GM21367 (cell line): ENCODE measurements around the gene DDN.

Experiments
- ATAC-seq: cut with Tn5 transposase; IDR thresholded peaks from one replicate; pipeline ENCODE4 v1.9.1; 2021; ENCODE audit not compliant: unreplicated experiment

Gene DDN

GRCh38 chr12:48999371-49000131 is at the start of gene DDN:
Gene DDN, minus strand, starts transcription at chr12:48999375. Its CDS starts 88 bp downstream, at chr12:48999287.
- ATAC-seq = peak; percentile 30

DNA sequence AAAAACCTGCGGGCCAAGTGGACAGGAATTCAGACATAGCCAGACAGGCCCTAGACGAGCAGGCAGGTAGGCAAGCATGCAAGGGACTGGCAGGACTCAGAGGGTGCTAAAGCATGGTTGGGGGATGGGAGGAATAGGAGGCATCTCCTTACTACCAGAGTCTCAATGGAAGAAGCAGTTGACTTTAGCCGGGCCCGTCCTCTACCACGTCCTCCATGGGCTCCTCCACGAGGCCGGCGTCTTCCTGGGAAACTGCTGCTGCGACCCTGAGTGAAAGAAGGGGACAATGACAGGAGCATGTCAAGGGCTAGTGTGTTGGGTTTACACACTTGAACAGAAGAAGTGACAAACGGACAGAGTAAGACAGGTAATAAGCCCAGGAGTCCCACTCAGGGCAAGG is 49.8 kb upstream of the DDN start:
- ATAC-seq = no peak

DNA sequence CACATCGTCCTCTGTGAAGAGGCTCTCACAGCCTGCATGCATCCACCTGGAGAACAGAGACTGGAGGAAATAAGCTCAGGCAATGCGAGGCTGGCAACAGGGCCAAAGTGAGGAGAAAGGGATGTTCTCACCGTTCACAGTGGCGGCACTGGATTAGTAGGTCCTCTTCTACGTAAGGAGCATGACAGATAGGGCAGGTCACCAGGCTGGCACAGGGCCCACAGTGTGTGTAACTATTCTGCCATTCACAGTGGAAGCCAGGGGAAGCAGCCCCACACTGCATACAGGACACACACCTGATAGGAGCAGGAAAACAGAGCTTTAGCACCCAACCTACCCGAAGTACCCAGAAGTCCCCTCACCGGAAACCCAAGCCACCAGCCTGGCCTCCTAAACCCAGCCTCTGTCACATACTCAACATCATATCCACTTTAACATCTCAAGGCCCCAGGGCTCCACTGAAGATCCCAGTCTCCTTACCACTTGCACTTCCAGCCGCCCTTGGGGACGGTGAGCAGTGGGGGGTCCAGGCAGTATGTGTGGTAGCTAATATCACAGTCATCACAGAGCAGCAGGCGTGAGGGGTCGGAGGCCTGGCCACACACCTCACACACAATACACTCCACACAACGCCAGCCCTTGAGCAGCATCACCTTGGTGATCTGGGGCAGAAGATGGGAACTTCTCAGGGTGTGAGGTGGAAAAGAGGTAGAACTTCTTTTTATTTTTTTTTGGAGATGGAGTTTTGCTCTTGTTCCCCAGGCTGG is 47.1 kb upstream of the DDN start:
- ATAC-seq = no peak

DNA sequence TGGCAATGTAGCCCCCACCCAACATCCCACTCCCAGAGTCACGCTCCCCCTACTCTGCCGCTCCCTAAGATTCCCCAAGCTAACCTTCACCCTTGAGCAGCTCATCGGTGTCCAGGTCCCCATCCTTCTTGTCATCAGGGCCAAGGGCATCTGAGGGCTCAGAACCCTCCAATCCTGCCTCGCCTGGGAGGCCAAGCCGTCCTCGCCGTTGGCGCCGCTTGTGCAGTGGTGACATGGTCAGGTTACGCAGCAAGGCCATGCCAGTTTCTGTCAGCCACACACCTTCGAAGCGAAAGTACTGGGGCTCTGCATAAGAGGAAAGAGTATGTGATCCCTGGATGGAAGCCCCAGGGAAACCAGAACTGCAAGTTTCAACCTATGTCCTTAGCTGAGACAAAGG is 45.5 kb upstream of the DDN start:
- no peak for ATAC-seq

DNA sequence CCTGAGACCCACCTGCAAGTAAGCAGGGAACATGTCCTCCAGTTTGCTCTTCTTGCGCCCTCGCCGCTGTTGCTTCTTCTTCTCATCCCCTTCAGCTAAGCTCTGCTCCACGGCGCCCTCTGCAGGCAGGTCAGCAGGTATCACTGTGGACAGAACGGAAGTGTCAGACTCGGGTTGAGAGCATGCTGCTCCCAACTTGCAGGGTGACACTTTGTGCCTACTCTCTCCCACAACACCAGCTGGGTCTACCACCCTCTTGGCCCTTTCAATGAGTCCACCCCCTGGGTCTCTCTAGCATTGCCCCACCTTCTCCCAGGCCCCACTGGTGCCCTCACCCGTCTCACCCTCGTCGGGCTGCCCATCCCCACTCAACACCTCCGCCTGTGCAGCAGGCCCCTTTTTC is 44.7 kb upstream of the DDN start:
- no peak for ATAC-seq

- ATAC-seq = no peak
Measured at GRCh38 chr12:49043241-49043640, 44.1 kb upstream of the DDN start.

GRCh38 chr12:49041881-49042484 is 42.8 kb upstream of the DDN start:
- ATAC-seq = no peak

DNA sequence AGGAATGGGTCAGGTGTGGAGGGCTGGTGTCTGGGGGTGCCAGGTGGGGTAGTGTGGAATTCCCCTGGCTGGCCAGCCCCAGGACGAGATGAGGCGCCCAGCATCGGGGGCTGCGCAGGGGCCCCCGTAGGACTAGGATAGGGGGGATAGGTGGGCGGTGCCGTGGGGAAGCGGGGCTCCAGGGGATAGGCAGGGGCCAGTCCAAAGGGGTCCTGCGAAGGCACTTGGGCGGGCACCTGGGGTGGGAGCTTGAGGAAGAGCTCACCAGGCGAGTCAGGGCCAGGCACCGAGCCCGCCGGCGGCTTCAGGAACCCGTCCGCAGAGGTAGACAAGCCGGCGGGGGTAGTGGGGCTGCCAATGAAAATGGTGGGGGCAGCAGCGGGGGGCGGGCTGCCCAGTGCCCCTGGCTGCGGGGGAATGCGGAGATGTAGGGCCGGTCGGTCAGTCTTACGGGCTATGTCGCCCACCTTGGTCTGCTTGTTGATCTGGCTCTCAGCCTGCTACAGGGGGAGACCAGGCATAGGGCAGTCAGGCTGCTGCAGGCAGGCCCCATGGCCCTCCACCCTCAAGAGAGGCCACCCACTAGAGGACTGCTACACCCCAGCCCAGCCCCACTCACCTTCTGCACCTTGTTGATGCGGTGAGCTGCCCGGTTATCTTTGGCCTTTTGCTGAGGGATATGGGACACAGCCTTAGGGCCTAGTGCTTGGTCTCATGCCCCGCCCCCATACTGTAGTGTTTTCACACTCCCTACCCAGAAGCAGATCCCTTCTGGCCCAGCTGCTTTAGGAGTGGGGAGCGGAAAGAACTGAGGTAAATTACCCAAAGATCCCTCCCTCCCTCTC is 42.1 kb upstream of the DDN start:
- ATAC-seq = no peak

GRCh38 chr12:49040364-49040855 is 41.2 kb upstream of the DDN start:
- no peak for ATAC-seq

DNA sequence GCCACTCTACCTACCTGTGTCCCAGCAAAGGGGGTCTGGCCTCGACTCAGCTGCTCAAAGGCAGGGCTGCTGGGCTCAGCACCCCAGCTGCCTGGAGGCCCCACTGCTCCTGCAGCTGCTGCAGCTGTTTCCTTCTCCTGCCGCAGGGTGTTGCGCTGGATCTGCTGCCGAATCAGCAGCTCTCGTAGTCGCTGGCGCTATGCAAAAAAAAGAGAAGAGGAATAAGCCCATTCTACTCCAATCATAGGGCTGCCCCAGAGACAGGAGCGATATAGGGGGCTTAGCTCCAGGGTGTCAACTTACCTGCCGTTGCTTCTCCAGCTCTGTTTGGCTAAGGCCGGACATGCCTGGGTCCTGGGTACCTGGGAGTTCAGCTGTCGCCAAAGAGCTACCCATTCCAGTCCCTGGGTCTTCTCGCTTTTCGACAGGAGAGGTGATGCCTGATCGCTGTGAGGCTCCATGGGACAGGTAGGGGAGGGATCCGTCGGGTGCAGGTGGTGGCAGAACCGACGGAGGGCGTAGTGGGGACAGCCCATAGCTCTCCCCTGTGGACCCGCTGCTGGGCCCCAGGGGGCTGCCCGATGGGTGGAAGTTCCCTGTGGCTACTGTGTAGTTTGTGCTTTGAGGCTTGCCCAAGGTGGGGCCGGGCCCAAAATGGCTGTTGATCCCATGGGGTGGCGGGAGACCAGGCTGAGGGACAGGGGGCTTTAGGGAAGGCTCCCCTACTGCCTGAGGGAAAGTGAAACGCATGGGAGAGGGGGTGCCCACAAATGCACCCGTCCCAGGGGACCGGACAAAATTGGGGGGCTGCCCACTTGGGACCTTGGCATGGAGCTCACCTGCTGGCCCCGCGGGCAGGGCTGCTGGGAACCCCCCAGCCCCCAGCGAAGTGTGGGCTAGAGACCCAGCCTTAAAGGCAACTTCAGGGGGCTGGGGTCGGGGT is 40.5 kb upstream of the DDN start:
- no peak for ATAC-seq

GRCh38 chr12:49038291-49038955 is 39.2 kb upstream of the DDN start:
- ATAC-seq = no peak

- no peak for ATAC-seq
Measured at GRCh38 chr12:49037947-49038237, 38.7 kb upstream of the DDN start.

- no peak for ATAC-seq
Measured at GRCh38 chr12:49037111-49037946, 38.2 kb upstream of the DDN start.

- ATAC-seq = no peak
Measured at GRCh38 chr12:49036029-49036428, 36.9 kb upstream of the DDN start.

DNA sequence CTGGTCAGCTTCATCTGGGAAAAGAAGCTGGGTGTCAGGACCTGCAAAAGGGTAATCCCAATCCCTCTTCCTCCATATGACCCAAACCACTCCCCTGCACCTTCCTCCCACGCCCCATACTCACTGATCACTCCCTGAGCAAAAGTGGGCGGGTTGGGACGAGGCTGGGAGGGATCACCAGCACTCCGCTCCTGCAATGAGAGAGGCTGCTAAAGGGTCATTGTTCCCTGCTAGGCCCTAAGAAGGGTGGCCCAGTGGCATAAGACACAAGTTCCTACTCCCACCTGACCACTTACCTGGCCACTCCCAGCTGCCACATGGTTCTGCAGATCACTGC is 35.1 kb upstream of the DDN start:
- ATAC-seq = no peak

GRCh38 chr12:49033611-49034285 is 34.6 kb upstream of the DDN start:
- no peak for ATAC-seq

GRCh38 chr12:49032679-49033447 is 33.7 kb upstream of the DDN start:
- no peak for ATAC-seq
